SK-N-SH (cell line): ENCODE data around the gene RBMX.

ENCODE experiments used
- CHD2 ChIP-seq: fragments of 150-350 bp; IDR thresholded peaks from 2 replicates; pipeline ENCODE4 v1.6.1; 2018; ENCODE audit warnings: low read length; ENCODE audit not compliant: partially characterized antibody
- FOSL2 ChIP-seq: IDR thresholded peaks from 2 replicates; pipeline ENCODE4 v1.4.0; 2012; ENCODE audit warnings: low read depth, mild to moderate bottlenecking, moderate library complexity, borderline replicate concordance
- GABPA ChIP-seq: IDR thresholded peaks from 2 replicates; pipeline ENCODE4 v1.4.0; 2012; ENCODE audit warnings: low read depth, mild to moderate bottlenecking
- JUND ChIP-seq: IDR thresholded peaks from 2 replicates; pipeline ENCODE4 v1.4.0; 2012
- POLR2AphosphoS5 ChIP-seq: IDR thresholded peaks from 2 replicates; pipeline ENCODE4 v1.6.1; 2012; ENCODE audit warnings: low read depth, low read length
- RXRA ChIP-seq: IDR thresholded peaks from 2 replicates; pipeline ENCODE4 v1.4.0; 2012; ENCODE audit warnings: low read depth, mild to moderate bottlenecking, borderline replicate concordance
- TAF1 ChIP-seq: IDR thresholded peaks from 2 replicates; pipeline ENCODE4 v1.6.1; 2012; ENCODE audit warnings: low read depth, mild to moderate bottlenecking, low read length, moderate library complexity, borderline replicate concordance
- TF ChIP-seq, protein P1 (sequence below): IDR thresholded peaks from 2 replicates; pipeline ENCODE4; 2012
- TF ChIP-seq, protein P2 (sequence below): fragments of 150-350 bp; IDR thresholded peaks from 2 replicates; pipeline ENCODE4 v1.6.1; 2016; ENCODE audit warnings: mild to moderate bottlenecking, low read depth, low read length
- TF ChIP-seq, protein P3 (sequence below): fragments of 200-600 bp; sonication (generic); IDR thresholded peaks from 2 replicates; pipeline ENCODE4 v1.6.1; 2017; ENCODE audit warnings: antibody characterized with exemption, mild to moderate bottlenecking, moderate library complexity
- TF ChIP-seq, protein P4 (sequence below): IDR thresholded peaks from 2 replicates; pipeline ENCODE4 v1.4.0; 2012; ENCODE audit warnings: low read depth

DNA sequence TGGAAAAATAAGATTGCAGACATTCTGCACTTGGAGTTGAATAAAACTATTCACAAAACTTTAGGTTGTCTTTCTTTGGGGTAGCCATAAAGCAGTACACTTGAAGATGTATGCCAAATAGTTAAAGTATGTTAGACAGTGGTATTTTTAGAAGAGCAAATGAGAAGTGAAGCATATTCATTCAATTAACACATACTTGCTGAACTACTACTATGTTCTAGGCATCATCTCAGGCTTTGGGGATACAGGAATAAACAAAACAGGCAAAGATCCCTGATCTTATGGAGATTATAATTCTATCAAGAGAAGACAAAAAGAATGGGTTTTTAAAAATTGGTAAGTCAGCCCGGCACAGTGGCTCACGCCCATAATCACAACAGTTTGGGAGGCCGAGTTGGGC, 29.0 kb downstream of the RBMX start:
- TF ChIP-seq, protein P1, sequence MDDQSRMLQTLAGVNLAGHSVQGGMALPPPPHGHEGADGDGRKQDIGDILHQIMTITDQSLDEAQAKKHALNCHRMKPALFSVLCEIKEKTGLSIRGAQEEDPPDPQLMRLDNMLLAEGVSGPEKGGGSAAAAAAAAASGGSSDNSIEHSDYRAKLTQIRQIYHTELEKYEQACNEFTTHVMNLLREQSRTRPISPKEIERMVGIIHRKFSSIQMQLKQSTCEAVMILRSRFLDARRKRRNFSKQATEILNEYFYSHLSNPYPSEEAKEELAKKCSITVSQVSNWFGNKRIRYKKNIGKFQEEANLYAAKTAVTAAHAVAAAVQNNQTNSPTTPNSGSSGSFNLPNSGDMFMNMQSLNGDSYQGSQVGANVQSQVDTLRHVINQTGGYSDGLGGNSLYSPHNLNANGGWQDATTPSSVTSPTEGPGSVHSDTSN, result no peak
- TF ChIP-seq, protein P2, sequence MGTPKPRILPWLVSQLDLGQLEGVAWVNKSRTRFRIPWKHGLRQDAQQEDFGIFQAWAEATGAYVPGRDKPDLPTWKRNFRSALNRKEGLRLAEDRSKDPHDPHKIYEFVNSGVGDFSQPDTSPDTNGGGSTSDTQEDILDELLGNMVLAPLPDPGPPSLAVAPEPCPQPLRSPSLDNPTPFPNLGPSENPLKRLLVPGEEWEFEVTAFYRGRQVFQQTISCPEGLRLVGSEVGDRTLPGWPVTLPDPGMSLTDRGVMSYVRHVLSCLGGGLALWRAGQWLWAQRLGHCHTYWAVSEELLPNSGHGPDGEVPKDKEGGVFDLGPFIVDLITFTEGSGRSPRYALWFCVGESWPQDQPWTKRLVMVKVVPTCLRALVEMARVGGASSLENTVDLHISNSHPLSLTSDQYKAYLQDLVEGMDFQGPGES, result no peak
- no peak for TF ChIP-seq CHD2
- TF ChIP-seq, protein P3, sequence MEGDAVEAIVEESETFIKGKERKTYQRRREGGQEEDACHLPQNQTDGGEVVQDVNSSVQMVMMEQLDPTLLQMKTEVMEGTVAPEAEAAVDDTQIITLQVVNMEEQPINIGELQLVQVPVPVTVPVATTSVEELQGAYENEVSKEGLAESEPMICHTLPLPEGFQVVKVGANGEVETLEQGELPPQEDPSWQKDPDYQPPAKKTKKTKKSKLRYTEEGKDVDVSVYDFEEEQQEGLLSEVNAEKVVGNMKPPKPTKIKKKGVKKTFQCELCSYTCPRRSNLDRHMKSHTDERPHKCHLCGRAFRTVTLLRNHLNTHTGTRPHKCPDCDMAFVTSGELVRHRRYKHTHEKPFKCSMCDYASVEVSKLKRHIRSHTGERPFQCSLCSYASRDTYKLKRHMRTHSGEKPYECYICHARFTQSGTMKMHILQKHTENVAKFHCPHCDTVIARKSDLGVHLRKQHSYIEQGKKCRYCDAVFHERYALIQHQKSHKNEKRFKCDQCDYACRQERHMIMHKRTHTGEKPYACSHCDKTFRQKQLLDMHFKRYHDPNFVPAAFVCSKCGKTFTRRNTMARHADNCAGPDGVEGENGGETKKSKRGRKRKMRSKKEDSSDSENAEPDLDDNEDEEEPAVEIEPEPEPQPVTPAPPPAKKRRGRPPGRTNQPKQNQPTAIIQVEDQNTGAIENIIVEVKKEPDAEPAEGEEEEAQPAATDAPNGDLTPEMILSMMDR, result no peak
- TF ChIP-seq JUND, result no peak
- no peak for TF ChIP-seq TAF1
- TF ChIP-seq GABPA, result no peak
- no peak for TF ChIP-seq POLR2AphosphoS5
- TF ChIP-seq, protein P4, sequence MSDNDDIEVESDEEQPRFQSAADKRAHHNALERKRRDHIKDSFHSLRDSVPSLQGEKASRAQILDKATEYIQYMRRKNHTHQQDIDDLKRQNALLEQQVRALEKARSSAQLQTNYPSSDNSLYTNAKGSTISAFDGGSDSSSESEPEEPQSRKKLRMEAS, result no peak
- TF ChIP-seq FOSL2, result no peak
- no peak for TF ChIP-seq RXRA
